Endothelial cell of umbilical vein (primary cell): ENCODE data around the gene CPLX1. TPM values are rescaled to one million over a fixed set of nuclear protein-coding genes. Genes with fewer than 3 reads are reported as not detected.

Experiments
- BruUV-seq: library from RNA; stranded (reverse); fragments of 400-500 nt; replicated peaks from 2 replicates; lab custom pipeline; 2021; lab: Mats Ljungman, UMichigan
- CTCF ChIA-PET: fragments of 300-600, 350-600 bp; sonication (Branson Sonifier 250); formaldehyde crosslinking; loops from one replicate; lab custom pipeline; 2021; ENCODE audit warnings: antibody characterized with exemption, inconsistent platforms; lab: Charles Lee
- POLR2A ChIA-PET: fragments of 300-600, 350-600 bp; sonication (Branson Sonifier 250); formaldehyde crosslinking; loops from one replicate; lab custom pipeline; 2021; ENCODE audit warnings: antibody characterized with exemption, inconsistent platforms; lab: Charles Lee
- DNase-seq: peaks from one replicate; pipeline ENCODE4 v3.0.0-alpha.2; 2011; ENCODE audit warnings: low read depth, low spot score
- FAIRE-seq: peaks from 2 replicates; lab custom pipeline; 2011; peaks lifted over from hg19 to GRCh38; lab: Jason Lieb, UNC
- H2AFZ ChIP-seq: 2 replicates; pipeline ENCODE4 v1.6.0; 2012; ENCODE audit warnings: low read depth, low read length, control low read depth, inconsistent platforms
- H3K27ac ChIP-seq: 2 replicates; pipeline ENCODE4 v1.5.1; 2011; ENCODE audit warnings: low read depth, mild to moderate bottlenecking, control low read depth, low read length, moderate library complexity; ENCODE audit not compliant: insufficient read depth
- H3K27me3 ChIP-seq, 2 experiments: 2 replicates each; pipeline versions ENCODE4 v1.6.0 to v1.6.1; 2011; ENCODE audit warnings: low read length in 2 of 2, mixed read lengths in 1 of 2; ENCODE audit not compliant: control insufficient read depth in 2 of 2, insufficient read depth in 2 of 2
- H3K36me3 ChIP-seq, 2 experiments: 2 replicates in 1 of 2; 3 replicates in 1 of 2; pipeline ENCODE4 v1.5.1; 2011; ENCODE audit warnings: low read length in 2 of 2, mild to moderate bottlenecking in 1 of 2, moderate library complexity in 1 of 2; ENCODE audit not compliant: control insufficient read depth in 2 of 2, insufficient read depth in 2 of 2; ENCODE audit errors: extremely low read depth in 1 of 2
- H3K4me1 ChIP-seq: 3 replicates; pipeline ENCODE4 v1.5.1; 2011; ENCODE audit warnings: mild to moderate bottlenecking, low read length; ENCODE audit not compliant: control insufficient read depth, insufficient read depth; ENCODE audit errors: extremely low read depth
- H3K4me2 ChIP-seq: 2 replicates; pipeline ENCODE4 v1.6.1; 2011; ENCODE audit warnings: low read length, control low read depth, mixed read lengths; ENCODE audit not compliant: insufficient read depth
- H3K4me3 ChIP-seq, 3 experiments: fragments of 200-600 bp in 1 of 3; sonication (generic), shearing (Covaris generic) in 1 of 3; replicated peaks in 1 of 3; 2 replicates each; pipeline ENCODE4 v1.5.1; 2011 to 2016; ENCODE audit warnings: control low read depth in 3 of 3, low read length in 3 of 3, mild to moderate bottlenecking in 2 of 3, inconsistent platforms in 1 of 3, low read depth in 1 of 3, moderate library complexity in 1 of 3; ENCODE audit not compliant: insufficient read depth in 1 of 3
- H3K79me2 ChIP-seq: 2 replicates; pipeline ENCODE4 v1.6.0; 2012; ENCODE audit warnings: low read length, inconsistent platforms; ENCODE audit not compliant: control insufficient read depth, insufficient read depth
- H3K9ac ChIP-seq: replicated peaks from 2 replicates; pipeline ENCODE3; 2011; ENCODE audit warnings: low read length, control low read depth; ENCODE audit not compliant: insufficient read depth; ENCODE audit errors: extremely low read depth
- H3K9me1 ChIP-seq: replicated peaks from 3 replicates; pipeline ENCODE4 v1.6.0; 2011; ENCODE audit warnings: mild to moderate bottlenecking, low read length; ENCODE audit not compliant: control insufficient read depth, insufficient read depth; ENCODE audit errors: extremely low read depth
- H3K9me3 ChIP-seq: replicated peaks from 2 replicates; pipeline ENCODE4 v1.5.1; 2012; ENCODE audit warnings: low read length, inconsistent platforms; ENCODE audit not compliant: control insufficient read depth, insufficient read depth
- H4K20me1 ChIP-seq: replicated peaks from 2 replicates; pipeline ENCODE3; 2011; ENCODE audit warnings: mild to moderate bottlenecking, low read length; ENCODE audit not compliant: control insufficient read depth, insufficient read depth; ENCODE audit errors: extremely low read depth
- EZH2 ChIP-seq: IDR thresholded peaks from 2 replicates; pipeline ENCODE4 v1.6.1; 2012; ENCODE audit warnings: borderline replicate concordance, low read depth, mild to moderate bottlenecking, moderate library complexity, low read length, inconsistent platforms; ENCODE audit not compliant: severe bottlenecking
- FOS ChIP-seq: IDR thresholded peaks from 2 replicates; pipeline ENCODE4 v1.6.1; 2011; ENCODE audit warnings: mild to moderate bottlenecking, low read length, moderate library complexity, borderline replicate concordance; ENCODE audit not compliant: insufficient read depth
- GATA2 ChIP-seq: IDR thresholded peaks from 2 replicates; pipeline ENCODE4 v1.7.0; 2011; ENCODE audit warnings: low read depth, mild to moderate bottlenecking, moderate library complexity, mixed read lengths, low read length; ENCODE audit not compliant: insufficient read length, insufficient read depth
- JUN ChIP-seq: IDR thresholded peaks from 2 replicates; pipeline ENCODE4 v1.6.1; 2011; ENCODE audit warnings: borderline replicate concordance, low read depth; ENCODE audit not compliant: insufficient read length, insufficient read depth
- MYC ChIP-seq: IDR thresholded peaks from one replicate; pipeline ENCODE4 v1.6.1; 2011; ENCODE audit warnings: mild to moderate bottlenecking, low read depth, low read length
- POLR2A ChIP-seq: IDR thresholded peaks from 2 replicates; pipeline ENCODE4 v1.6.1; 2012; ENCODE audit warnings: low read depth, mild to moderate bottlenecking, control low read depth, low read length
- POLR2AphosphoS5 ChIP-seq: IDR thresholded peaks from 2 replicates; pipeline ENCODE4 v1.6.1; 2012; ENCODE audit warnings: low read depth, mild to moderate bottlenecking, control low read depth, low read length, moderate library complexity; ENCODE audit not compliant: insufficient read depth
- dilution Hi-C: fragments of 300-500 bp; cut with MboI; formaldehyde crosslinking; loops from one replicate; pipeline ENCODE4 v1.15.0; 2019; ENCODE audit warnings: low sequenced_read_pairs; ENCODE audit not compliant: extremely low pct_ligation_motif_present
- intact Hi-C: fragments of 100-400 bp; cut with micrococcal nuclease; formaldehyde crosslinking; loops from one replicate; pipeline ENCODE4 v1.10.0; 2022
- polyA plus RNA-seq, 4 experiments: library from polyadenylated mRNA; depleted of rRNA in 3 of 4; stranded (reverse) in 3 of 4; unstranded in 1 of 4; fragments of >200 nt; gene quantifications; 2 replicates each; pipeline versions ENCODE4 v1.2.1 to v1.2.3, GENCODE V29; 2011 to 2012; ENCODE audit warnings: missing spikeins in 1 of 4
- total RNA-seq: library from RNA; stranded (reverse); gene quantifications from 2 replicates; pipeline ENCODE4 v1.2.3, GENCODE V29; 2021
- TF ChIP-seq, protein P1 (sequence below), 2 donors: IDR thresholded peaks; 1 replicate in 1 of 2; 2 replicates in 1 of 2; pipeline ENCODE4 v1.5.1; 2011; ENCODE audit warnings: low read length in 2 of 2, mild to moderate bottlenecking in 2 of 2, moderate library complexity in 2 of 2, control low read depth in 1 of 2, inconsistent platforms in 1 of 2, low read depth in 1 of 2; ENCODE audit not compliant: insufficient read depth in 1 of 2; ENCODE audit errors: extremely low read depth in 1 of 2
- TF ChIP-seq, protein P2 (sequence below): IDR thresholded peaks from 2 replicates; pipeline ENCODE4 v1.6.1; 2011; ENCODE audit not compliant: insufficient read depth, insufficient read length

Gene CPLX1
- total and polyA plus RNA-seq, 2 donors (not counting 3 experiments of a cell fraction or from before 2014, with no cell fraction given) = 1.0 to 1.8 TPM

DNA sequence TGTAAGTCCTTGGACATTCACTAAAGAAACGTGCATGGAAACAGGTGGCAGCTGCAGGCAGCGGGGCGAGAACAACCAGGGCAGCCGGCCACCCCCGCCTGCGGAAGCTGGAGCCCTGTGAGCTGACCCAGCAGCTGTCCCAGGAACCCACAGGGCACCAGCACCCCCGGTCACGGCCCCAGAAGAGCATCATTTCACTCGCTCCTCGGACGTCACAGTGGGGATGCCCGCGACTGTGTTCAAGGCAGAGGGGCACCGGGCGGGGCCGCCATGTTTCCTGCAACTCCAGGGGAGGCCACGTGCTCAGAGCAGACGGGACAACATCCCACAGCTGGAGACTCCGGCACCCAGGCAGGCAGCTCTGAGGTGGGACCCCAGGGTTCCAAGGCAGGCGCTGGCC, 45.0 kb upstream of the CPLX1 start:
- no peaks in the 10 kb centered on the region for H3K27me3 ChIP-seq
- BruUV-seq = no TSS peak
- no peak overlapping the region for H3K4me2 ChIP-seq
- ChIA-PET POLR2A (no interaction called here), CTCF (no interaction called here)
- no peaks in the 10 kb centered on the region for H3K4me1 ChIP-seq
- H2AFZ ChIP-seq = no peak overlapping the region
- dilution Hi-C loops = no loop called here
- no peaks in the 10 kb centered on the region for H3K9me3 ChIP-seq
- no peak for DNase-seq
- H3K4me3 ChIP-seq = no peak overlapping the region
- peaks cover 2 to 36% of the 10 kb centered on the region in 2 experiments for H3K36me3 ChIP-seq
- H3K9ac ChIP-seq = no peak overlapping the region
- H4K20me1 ChIP-seq = no peaks in the 10 kb centered on the region
- intact Hi-C loops = no loop called here
- no peaks in the 10 kb centered on the region for H3K79me2 ChIP-seq
- H3K27ac ChIP-seq = no peak overlapping the region
- no peaks in the 10 kb centered on the region for H3K9me1 ChIP-seq
- no peak for FAIRE-seq
- TF ChIP-seq POLR2A (no peak), JUN (no peak), MYC (no peak), FOS (no peak), EZH2 (no peak), GATA2 (no peak), POLR2AphosphoS5 (no peak)
- TF ChIP-seq, protein P1, sequence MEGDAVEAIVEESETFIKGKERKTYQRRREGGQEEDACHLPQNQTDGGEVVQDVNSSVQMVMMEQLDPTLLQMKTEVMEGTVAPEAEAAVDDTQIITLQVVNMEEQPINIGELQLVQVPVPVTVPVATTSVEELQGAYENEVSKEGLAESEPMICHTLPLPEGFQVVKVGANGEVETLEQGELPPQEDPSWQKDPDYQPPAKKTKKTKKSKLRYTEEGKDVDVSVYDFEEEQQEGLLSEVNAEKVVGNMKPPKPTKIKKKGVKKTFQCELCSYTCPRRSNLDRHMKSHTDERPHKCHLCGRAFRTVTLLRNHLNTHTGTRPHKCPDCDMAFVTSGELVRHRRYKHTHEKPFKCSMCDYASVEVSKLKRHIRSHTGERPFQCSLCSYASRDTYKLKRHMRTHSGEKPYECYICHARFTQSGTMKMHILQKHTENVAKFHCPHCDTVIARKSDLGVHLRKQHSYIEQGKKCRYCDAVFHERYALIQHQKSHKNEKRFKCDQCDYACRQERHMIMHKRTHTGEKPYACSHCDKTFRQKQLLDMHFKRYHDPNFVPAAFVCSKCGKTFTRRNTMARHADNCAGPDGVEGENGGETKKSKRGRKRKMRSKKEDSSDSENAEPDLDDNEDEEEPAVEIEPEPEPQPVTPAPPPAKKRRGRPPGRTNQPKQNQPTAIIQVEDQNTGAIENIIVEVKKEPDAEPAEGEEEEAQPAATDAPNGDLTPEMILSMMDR (IDR thresholded peaks at IDR 0.05; ENCODE audit: extremely low read depth in 1 of 2, insufficient read depth in 1 of 2, low read depth in 1 of 2, low read length in 2 of 2) = no peak
- TF ChIP-seq, protein P2, sequence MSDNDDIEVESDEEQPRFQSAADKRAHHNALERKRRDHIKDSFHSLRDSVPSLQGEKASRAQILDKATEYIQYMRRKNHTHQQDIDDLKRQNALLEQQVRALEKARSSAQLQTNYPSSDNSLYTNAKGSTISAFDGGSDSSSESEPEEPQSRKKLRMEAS = no peak
